Measurements from ENCODE around the gene ROBO1. TPM values are rescaled to one million over a fixed set of nuclear protein-coding genes. Genes with fewer than 3 reads are reported as not detected.

ROBO1 gene
- polyA plus RNA-seq, 1 donor (not counting 4 experiments of a cell fraction or from before 2014, with no cell fraction given): 27.1 TPM

DNA sequence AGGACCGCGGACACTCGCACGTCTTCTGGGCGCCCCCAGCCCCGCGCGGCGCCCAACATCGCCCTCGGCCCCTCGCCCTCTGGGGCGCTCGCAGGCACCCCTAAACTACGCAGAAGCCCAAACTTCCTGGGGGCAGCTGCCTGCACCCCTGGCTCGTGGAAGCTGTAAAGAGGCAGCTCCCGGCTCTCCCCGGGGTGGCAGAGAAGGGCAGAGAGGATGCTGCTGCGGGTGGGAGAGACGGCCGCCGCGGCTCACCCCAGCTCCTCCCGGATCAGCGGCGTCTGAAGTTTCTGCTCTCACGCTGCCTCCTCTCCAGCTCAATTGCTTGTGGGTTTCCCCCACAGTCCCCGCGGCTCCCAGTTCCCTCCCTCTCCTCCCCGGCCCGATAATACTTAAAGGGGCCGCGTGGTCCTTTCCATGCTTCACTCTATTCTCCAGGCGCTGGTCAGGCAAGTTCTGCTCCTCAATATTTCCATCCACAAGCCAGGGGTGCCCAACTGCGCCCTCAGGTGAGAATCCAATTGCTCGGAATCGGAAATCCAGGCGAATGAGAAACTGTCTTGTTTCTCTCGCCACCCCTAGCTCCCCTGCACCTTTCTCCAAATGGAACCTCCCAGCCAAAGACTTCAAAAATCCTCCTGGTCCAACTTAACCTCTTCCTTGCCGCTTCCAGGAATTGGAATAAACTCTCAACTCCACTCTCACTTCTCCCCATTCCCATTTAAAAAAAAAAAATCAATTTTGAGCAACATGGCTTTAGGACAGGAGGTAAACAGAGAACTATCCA, 748.5 kb downstream of the ROBO1 start:
- no peak for TF ChIP-seq EZH2 (IDR thresholded peaks at IDR 0.05; ENCODE audit: low read length)
- TF ChIP-seq, protein P1, sequence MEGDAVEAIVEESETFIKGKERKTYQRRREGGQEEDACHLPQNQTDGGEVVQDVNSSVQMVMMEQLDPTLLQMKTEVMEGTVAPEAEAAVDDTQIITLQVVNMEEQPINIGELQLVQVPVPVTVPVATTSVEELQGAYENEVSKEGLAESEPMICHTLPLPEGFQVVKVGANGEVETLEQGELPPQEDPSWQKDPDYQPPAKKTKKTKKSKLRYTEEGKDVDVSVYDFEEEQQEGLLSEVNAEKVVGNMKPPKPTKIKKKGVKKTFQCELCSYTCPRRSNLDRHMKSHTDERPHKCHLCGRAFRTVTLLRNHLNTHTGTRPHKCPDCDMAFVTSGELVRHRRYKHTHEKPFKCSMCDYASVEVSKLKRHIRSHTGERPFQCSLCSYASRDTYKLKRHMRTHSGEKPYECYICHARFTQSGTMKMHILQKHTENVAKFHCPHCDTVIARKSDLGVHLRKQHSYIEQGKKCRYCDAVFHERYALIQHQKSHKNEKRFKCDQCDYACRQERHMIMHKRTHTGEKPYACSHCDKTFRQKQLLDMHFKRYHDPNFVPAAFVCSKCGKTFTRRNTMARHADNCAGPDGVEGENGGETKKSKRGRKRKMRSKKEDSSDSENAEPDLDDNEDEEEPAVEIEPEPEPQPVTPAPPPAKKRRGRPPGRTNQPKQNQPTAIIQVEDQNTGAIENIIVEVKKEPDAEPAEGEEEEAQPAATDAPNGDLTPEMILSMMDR (optimal IDR thresholded peaks at IDR 0.05 in 1 of 3, IDR thresholded peaks at IDR 0.05 in 1 of 3, conservative IDR thresholded peaks at IDR 0.05 in 1 of 3; ENCODE audit: extremely low read depth in 1 of 3, insufficient read depth in 2 of 3, low read length in 3 of 3): peak in 1 of 3 experiments; percentile 23
- H3K4me1 ChIP-seq (ENCODE audit: control insufficient read depth, extremely low read depth, insufficient read depth, low read length): peaks cover 15% of the 10 kb centered on the region
- no peaks in the 10 kb centered on the region for H3K9me3 ChIP-seq (ENCODE audit: control insufficient read depth, low read depth, low read length)
- no peaks in the 10 kb centered on the region for H4K20me1 ChIP-seq (ENCODE audit: control insufficient read depth, extremely low read depth, insufficient read depth, low read length)
- FAIRE-seq: peak; percentile 93
- H3K79me2 ChIP-seq (ENCODE audit: control insufficient read depth, insufficient read depth, low read length): peaks cover 33% of the 10 kb centered on the region
- peak overlapping the region; percentile 90 for H2AFZ ChIP-seq (ENCODE audit: control insufficient read depth, low read length)
- dilution Hi-C loops (cut with MboI; ENCODE audit: extremely low pct_ligation_motif_present, low sequenced_read_pairs): no loop called here
- no peaks in the 10 kb centered on the region for H3K36me3 ChIP-seq (ENCODE audit: control insufficient read depth in 2 of 2, extremely low read depth in 1 of 2, insufficient read depth in 2 of 2, low read length in 2 of 2)
- H3K27ac ChIP-seq (ENCODE audit: control insufficient read depth, insufficient read depth, low read length): peak overlapping the region; percentile 80
- peak overlapping the region; percentile 90 for H3K4me2 ChIP-seq (ENCODE audit: control insufficient read depth, extremely low read depth, insufficient read depth, low read depth, low read length)
- H3K9me1 ChIP-seq (ENCODE audit: control insufficient read depth, extremely low read depth, insufficient read depth, low read length): no peaks in the 10 kb centered on the region
- H3K27me3 ChIP-seq (ENCODE audit: control insufficient read depth, extremely low read depth, insufficient read depth, low read length): no peaks in the 10 kb centered on the region
- no peak for DNase-seq (ENCODE audit: low read depth, low spot score)
- H3K9ac ChIP-seq (ENCODE audit: control insufficient read depth, extremely low read depth, insufficient read depth, low read length): peak overlapping the region; percentile 79
- peak overlapping the region; percentile 62 to 95 (median 92) for H3K4me3 ChIP-seq (ENCODE audit: control insufficient read depth in 2 of 3, extremely low read depth in 1 of 3, insufficient read depth in 2 of 3, low read depth in 1 of 3, low read length in 3 of 3)

- no peaks in the 10 kb centered on the region for H3K9me1 ChIP-seq (ENCODE audit: control insufficient read depth, extremely low read depth, insufficient read depth, low read length)
- H3K9me3 ChIP-seq (ENCODE audit: control insufficient read depth, low read depth, low read length): no peaks in the 10 kb centered on the region
- no peaks in the 10 kb centered on the region for H4K20me1 ChIP-seq (ENCODE audit: control insufficient read depth, extremely low read depth, insufficient read depth, low read length)
- no peak for DNase-seq (ENCODE audit: low read depth, low spot score)
- peak overlapping the region; percentile 90 for H2AFZ ChIP-seq (ENCODE audit: control insufficient read depth, low read length)
- no peaks in the 10 kb centered on the region for H3K27me3 ChIP-seq (ENCODE audit: control insufficient read depth, extremely low read depth, insufficient read depth, low read length)
- peak overlapping the region; percentile 62 to 95 (median 92) for H3K4me3 ChIP-seq (ENCODE audit: control insufficient read depth in 2 of 3, extremely low read depth in 1 of 3, insufficient read depth in 2 of 3, low read depth in 1 of 3, low read length in 3 of 3)
- peak overlapping the region; percentile 90 for H3K4me2 ChIP-seq (ENCODE audit: control insufficient read depth, extremely low read depth, insufficient read depth, low read depth, low read length)
- TF ChIP-seq EZH2 (IDR thresholded peaks at IDR 0.05; ENCODE audit: low read length): no peak
- TF ChIP-seq, protein P1 (optimal IDR thresholded peaks at IDR 0.05 in 1 of 3, IDR thresholded peaks at IDR 0.05 in 1 of 3, conservative IDR thresholded peaks at IDR 0.05 in 1 of 3; ENCODE audit: extremely low read depth in 1 of 3, insufficient read depth in 2 of 3, low read length in 3 of 3): peak in 1 of 3 experiments; percentile 37
- peak overlapping the region; percentile 80 for H3K27ac ChIP-seq (ENCODE audit: control insufficient read depth, insufficient read depth, low read length)
- H3K4me1 ChIP-seq (ENCODE audit: control insufficient read depth, extremely low read depth, insufficient read depth, low read length): peaks cover 17% of the 10 kb centered on the region
- H3K36me3 ChIP-seq (ENCODE audit: control insufficient read depth in 2 of 2, extremely low read depth in 1 of 2, insufficient read depth in 2 of 2, low read length in 2 of 2): no peaks in the 10 kb centered on the region
- dilution Hi-C loops (cut with MboI; ENCODE audit: extremely low pct_ligation_motif_present, low sequenced_read_pairs): no loop called here
- H3K79me2 ChIP-seq (ENCODE audit: control insufficient read depth, insufficient read depth, low read length): peaks cover 38% of the 10 kb centered on the region
- FAIRE-seq: no peak
- H3K9ac ChIP-seq (ENCODE audit: control insufficient read depth, extremely low read depth, insufficient read depth, low read length): peak overlapping the region; percentile 79
These were observed 749.1 kb downstream of the ROBO1 start for GRCh38 chr3:79018671-79019136.
